PC-3 (cell line): ENCODE measurements around the gene ACER3. TPM values are rescaled to one million over a fixed set of nuclear protein-coding genes. Genes with fewer than 3 reads are reported as not detected.
A peak's percentile ranks its signal among the peaks of the same experiment; 100 is the strongest.

Source experiments
- ATAC-seq: fragments of 200-7000 bp; cut with Tn5 transposase; 2 replicates; pipeline ENCODE4 v1.9.1; 2020; ENCODE audit warnings: mild to moderate bottlenecking, moderate library complexity
- BruUV-seq: library from RNA; stranded (reverse); fragments of 400-500 nt; replicated peaks from 2 replicates; lab custom pipeline; 2021; lab: Mats Ljungman, UMichigan
- CTCF ChIA-PET: fragments of 300-600 bp; sonication (Branson Sonifier 250); formaldehyde crosslinking; loops from one replicate; lab custom pipeline; 2022; ENCODE audit warnings: antibody characterized with exemption; lab: Charles Lee
- POLR2A ChIA-PET: fragments of 300-600 bp; sonication (Branson Sonifier 250); formaldehyde crosslinking; loops from one replicate; lab custom pipeline; 2022; ENCODE audit warnings: antibody characterized with exemption; ENCODE audit not compliant: unreplicated experiment; lab: Charles Lee
- DNase-seq: peaks from one replicate; pipeline ENCODE4 v3.0.0-alpha.2; 2015
- H2AFZ ChIP-seq: fragments of 300-600 bp; sonication (generic); 2 replicates; pipeline ENCODE4 v1.6.0; 2016; ENCODE audit warnings: antibody characterized with exemption, low read length
- H3F3A ChIP-seq: fragments of 300-600 bp; sonication (generic); one replicate; pipeline ENCODE4 v1.6.0; 2017; ENCODE audit warnings: antibody characterized with exemption, low read length, control low read depth, mild to moderate bottlenecking; ENCODE audit not compliant: unreplicated experiment
- H3K27ac ChIP-seq: fragments of 300-600 bp; sonication (generic); 2 replicates; pipeline ENCODE4 v1.5.1; 2016; ENCODE audit warnings: mild to moderate bottlenecking, low read length
- H3K27me3 ChIP-seq: fragments of 300-600 bp; sonication (generic); 2 replicates; pipeline ENCODE4 v1.6.1; 2016; ENCODE audit warnings: low read length, mixed read lengths
- H3K36me3 ChIP-seq: fragments of 300-600 bp; sonication (generic); 2 replicates; pipeline ENCODE4 v1.6.1; 2016; ENCODE audit warnings: low read depth, mixed run types, low read length, mixed read lengths
- H3K4me1 ChIP-seq: fragments of 300-600 bp; sonication (generic); 2 replicates; pipeline ENCODE4 v1.5.1; 2016; ENCODE audit warnings: low read length; ENCODE audit not compliant: insufficient read depth
- H3K4me2 ChIP-seq: fragments of 300-600 bp; sonication (generic); 2 replicates; pipeline ENCODE4 v1.6.0; 2016; ENCODE audit warnings: low read length
- H3K4me3 ChIP-seq: fragments of 300-600 bp; sonication (generic); 2 replicates; pipeline ENCODE4 v1.5.1; 2016; ENCODE audit warnings: mild to moderate bottlenecking, low read length, mixed read lengths
- H3K79me2 ChIP-seq: fragments of 300-600 bp; sonication (generic); 2 replicates; pipeline ENCODE4 v1.6.1; 2017; ENCODE audit warnings: low read length, mixed read lengths
- H3K9ac ChIP-seq: fragments of 300-600 bp; sonication (generic); 2 replicates; pipeline ENCODE4 v1.6.0; 2016; ENCODE audit warnings: mild to moderate bottlenecking, low read length
- H3K9me2 ChIP-seq: fragments of 300-600 bp; sonication (generic); replicated peaks from 2 replicates; pipeline ENCODE4 v1.6.1; 2016; ENCODE audit warnings: mixed run types, low read length, mixed read lengths
- H3K9me3 ChIP-seq: fragments of 300-600 bp; sonication (generic); 2 replicates; pipeline ENCODE4 v1.6.1; 2016; ENCODE audit warnings: low read length, mixed read lengths
- H4K20me1 ChIP-seq: fragments of 300-600 bp; sonication (generic); 2 replicates; pipeline ENCODE4 v1.6.1; 2016; ENCODE audit warnings: low read length, mixed read lengths
- EZH2 ChIP-seq: fragments of 300-600 bp; sonication (generic); IDR thresholded peaks from one replicate; pipeline ENCODE4 v1.6.1; 2017; ENCODE audit warnings: antibody characterized with exemption, mild to moderate bottlenecking, low read length; ENCODE audit not compliant: unreplicated experiment
- EZH2phosphoT487 ChIP-seq: fragments of 300-600 bp; sonication (generic); IDR thresholded peaks from 2 replicates; pipeline ENCODE4 v1.6.1; 2018; ENCODE audit warnings: mild to moderate bottlenecking, antibody characterized with exemption, low read length, borderline replicate concordance
- intact Hi-C: fragments of 100-400 bp; cut with micrococcal nuclease; formaldehyde crosslinking; loops from 2 replicates; pipeline ENCODE4 v1.9.0; 2023
- total RNA-seq: library from RNA; depleted of rRNA; stranded (reverse); fragments of >200 nt; gene quantifications from 2 replicates; pipeline ENCODE4 v1.2.3, GENCODE V29; 2014
- TF ChIP-seq, protein P1 (sequence below): fragments of 300-600 bp; sonication (generic); conservative IDR thresholded peaks from 2 replicates; pipeline ENCODE4 v1.5.1; 2017; ENCODE audit warnings: antibody characterized with exemption, low read depth, mild to moderate bottlenecking, low read length

Gene ACER3
- total RNA-seq, 1 experiment from 2014 or later: 17.3 TPM

- H3K4me3 ChIP-seq: no peak overlapping the region
- peak overlapping the region; percentile 9; the same call in 1 of the 2 replicates for H3K4me2 ChIP-seq
- intact Hi-C loops: loop anchor here (5.0 kb wide), 1 partner anchor 98 kb away; no protein-coding TSS in a partner anchor
- peak overlapping the region; percentile 25 for H3K27ac ChIP-seq
- no peaks in the 10 kb centered on the region for H4K20me1 ChIP-seq
- CTCF ChIA-PET: interaction anchor here (0.5 kb wide), 1 partner anchor 153 kb away, joined by 3 read pairs; no protein-coding TSS in a partner anchor
- no peaks in the 10 kb centered on the region for H3K79me2 ChIP-seq
- H3K9ac ChIP-seq: no peak overlapping the region
- no peaks in the 10 kb centered on the region for H3F3A ChIP-seq
- no peaks in the 10 kb centered on the region for H3K36me3 ChIP-seq
- no TSS peak for BruUV-seq
- H3K27me3 ChIP-seq: no peaks in the 10 kb centered on the region
- peaks cover 34% of the 10 kb centered on the region for H3K4me1 ChIP-seq
- H3K9me2 ChIP-seq: no peaks in the 10 kb centered on the region
- POLR2A ChIA-PET: no interaction called here
- ATAC-seq: no peak
- H3K9me3 ChIP-seq: no peaks in the 10 kb centered on the region
- TF ChIP-seq, protein P1, sequence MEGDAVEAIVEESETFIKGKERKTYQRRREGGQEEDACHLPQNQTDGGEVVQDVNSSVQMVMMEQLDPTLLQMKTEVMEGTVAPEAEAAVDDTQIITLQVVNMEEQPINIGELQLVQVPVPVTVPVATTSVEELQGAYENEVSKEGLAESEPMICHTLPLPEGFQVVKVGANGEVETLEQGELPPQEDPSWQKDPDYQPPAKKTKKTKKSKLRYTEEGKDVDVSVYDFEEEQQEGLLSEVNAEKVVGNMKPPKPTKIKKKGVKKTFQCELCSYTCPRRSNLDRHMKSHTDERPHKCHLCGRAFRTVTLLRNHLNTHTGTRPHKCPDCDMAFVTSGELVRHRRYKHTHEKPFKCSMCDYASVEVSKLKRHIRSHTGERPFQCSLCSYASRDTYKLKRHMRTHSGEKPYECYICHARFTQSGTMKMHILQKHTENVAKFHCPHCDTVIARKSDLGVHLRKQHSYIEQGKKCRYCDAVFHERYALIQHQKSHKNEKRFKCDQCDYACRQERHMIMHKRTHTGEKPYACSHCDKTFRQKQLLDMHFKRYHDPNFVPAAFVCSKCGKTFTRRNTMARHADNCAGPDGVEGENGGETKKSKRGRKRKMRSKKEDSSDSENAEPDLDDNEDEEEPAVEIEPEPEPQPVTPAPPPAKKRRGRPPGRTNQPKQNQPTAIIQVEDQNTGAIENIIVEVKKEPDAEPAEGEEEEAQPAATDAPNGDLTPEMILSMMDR: no peak
- no peak for TF ChIP-seq EZH2phosphoT487
- TF ChIP-seq EZH2: no peak
- no peak for DNase-seq
- no peak overlapping the region for H2AFZ ChIP-seq
Measured at GRCh38 chr11:77035039-77035438, 174.3 kb downstream of the ACER3 start.

DNA sequence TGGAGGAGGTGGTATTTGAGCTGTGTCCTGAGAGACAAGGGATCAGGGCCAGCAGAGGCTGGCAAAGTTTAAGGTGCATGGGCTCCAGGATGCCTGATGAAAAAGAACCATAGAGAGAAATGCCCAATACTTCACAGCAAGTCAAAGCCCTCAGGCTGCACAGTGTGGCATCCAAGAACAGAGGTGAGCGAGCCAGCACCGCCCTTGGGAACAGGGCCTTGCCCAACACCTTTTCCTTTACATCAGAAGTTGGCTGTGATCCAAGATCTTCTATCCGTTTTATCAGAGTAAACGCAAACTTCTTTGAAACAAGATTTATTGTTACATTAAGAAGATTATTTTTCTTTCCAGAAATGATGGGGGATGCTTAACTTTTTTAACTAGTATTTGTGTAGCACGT, 174.9 kb downstream of the ACER3 start:
- Histone ChIP-seq H3K9ac (no peak overlapping the region), H3K79me2 (no peaks in the 10 kb centered on the region), H3K36me3 (no peaks in the 10 kb centered on the region), H2AFZ (no peak overlapping the region), H3K27ac (peak overlapping the region; percentile 25), H3K4me2 (peak overlapping the region; percentile 9; the same call in 1 of the 2 replicates), H3K27me3 (no peaks in the 10 kb centered on the region), H3K9me3 (no peaks in the 10 kb centered on the region), H3K4me1 (peaks cover 31% of the 10 kb centered on the region), H3K9me2 (no peaks in the 10 kb centered on the region), H3K4me3 (no peak overlapping the region), H3F3A (no peaks in the 10 kb centered on the region), H4K20me1 (no peaks in the 10 kb centered on the region)
- ChIA-PET POLR2A (no interaction called here), CTCF (no interaction called here)
- TF ChIP-seq EZH2phosphoT487 (no peak), EZH2 (no peak)
- TF ChIP-seq, protein P1: no peak
- peak; percentile 53 for ATAC-seq
- BruUV-seq: no TSS peak
- peak; percentile 83 for DNase-seq
- intact Hi-C loops: loop anchor here (5.0 kb wide), 1 partner anchor 98 kb away; no protein-coding TSS in a partner anchor

- Histone ChIP-seq H3K4me3 (no peak overlapping the region), H3K9ac (no peak overlapping the region), H4K20me1 (no peaks in the 10 kb centered on the region), H3K4me2 (no peak overlapping the region), H3K36me3 (no peaks in the 10 kb centered on the region), H3K9me3 (no peaks in the 10 kb centered on the region), H3F3A (no peaks in the 10 kb centered on the region), H3K27ac (no peak overlapping the region), H3K9me2 (no peaks in the 10 kb centered on the region), H3K79me2 (no peaks in the 10 kb centered on the region), H3K27me3 (no peaks in the 10 kb centered on the region), H2AFZ (no peak overlapping the region), H3K4me1 (peaks cover 31% of the 10 kb centered on the region)
- DNase-seq: no peak
- intact Hi-C loops: loop anchor here (5.0 kb wide), 1 partner anchor 99 kb away; no protein-coding TSS in a partner anchor
- BruUV-seq: no TSS peak
- TF ChIP-seq, protein P1: no peak
- POLR2A ChIA-PET: no interaction called here
- no peak for ATAC-seq
- CTCF ChIA-PET: no interaction called here
Measured at GRCh38 chr11:77036398-77036797, 175.7 kb downstream of the ACER3 start.
